Stimulated activated naive CD8-positive, alpha-beta T cell treated with anti-CD3 and anti-CD28 coated beads, Interleukin-15, Interleukin-2, amounts not matched to agents 100 U/mL and 50 U/mL, for 24 hours (primary cell): ENCODE data around the gene MAST2.
"Not testable (repeated sequence)": the region's sequence is repeated elsewhere in the genome, so short reads cannot be mapped to it uniquely, and the experiment has no call there.

Experiments used
- ATAC-seq: fragments of 150-1000 bp; cut with Tn5 transposase; one replicate; pipeline ENCODE4 v1.10.0; 2021
- DNase-seq: peaks from one replicate; pipeline ENCODE4 v3.0.0; 2021

Gene MAST2

GRCh38 chr1:46026531-46026930 lies 223.1 kb downstream of the MAST2 start:
- ATAC-seq (no peak), DNase-seq (no peak)

- DNase-seq (no peak), ATAC-seq (no peak)
Measured at GRCh38 chr1:46027788-46028573, 224.6 kb downstream of the MAST2 start.

GRCh38 chr1:46030074-46030870 lies 226.9 kb downstream of the MAST2 start:
- DNase-seq (no peak), ATAC-seq (no peak)

- DNase-seq = no peak
- no peak for ATAC-seq
Measured at GRCh38 chr1:46030876-46031660, 227.7 kb downstream of the MAST2 start.

GRCh38 chr1:46034601-46035516 lies 231.4 kb downstream of the MAST2 start:
- DNase-seq = no peak
- ATAC-seq = no peak

GRCh38 chr1:46036894-46037839 lies 233.8 kb downstream of the MAST2 start:
- DNase-seq (peak; percentile 88), ATAC-seq (peak; percentile 60)

GRCh38 chr1:46039571-46040052 lies 236.2 kb downstream of the MAST2 start:
- ATAC-seq (no peak), DNase-seq (no peak)

- DNase-seq = no peak
- ATAC-seq = no peak
Measured at GRCh38 chr1:46041551-46041950, 238.1 kb downstream of the MAST2 start.

GRCh38 chr1:46041974-46042373 lies 238.6 kb downstream of the MAST2 start:
- ATAC-seq (no peak), DNase-seq (no peak)

GRCh38 chr1:46043458-46044017 lies 240.1 kb downstream of the MAST2 start:
- ATAC-seq (peak; percentile 28), DNase-seq (no peak)

GRCh38 chr1:46044116-46044515 lies 240.7 kb downstream of the MAST2 start:
- DNase-seq (no peak), ATAC-seq (no peak)

- ATAC-seq (no peak), DNase-seq (no peak)
Measured at GRCh38 chr1:46053734-46054133, 250.3 kb downstream of the MAST2 start.

GRCh38 chr1:46056325-46056724 lies 252.9 kb downstream of the MAST2 start:
- ATAC-seq (no peak), DNase-seq (no peak)

GRCh38 chr1:46057215-46057614 lies 253.8 kb downstream of the MAST2 start:
- DNase-seq, ATAC-seq: not testable (repeated sequence)

- no peak for ATAC-seq
- no peak for DNase-seq
Measured at GRCh38 chr1:46057781-46058180, 254.4 kb downstream of the MAST2 start.

GRCh38 chr1:46058936-46059335 lies 255.5 kb downstream of the MAST2 start:
- DNase-seq = no peak
- no peak for ATAC-seq

- DNase-seq (no peak), ATAC-seq (no peak)
Measured at GRCh38 chr1:46061146-46061545, 257.7 kb downstream of the MAST2 start.

- ATAC-seq (no peak), DNase-seq (peak; percentile 52)
Measured at GRCh38 chr1:46062651-46063319, 259.4 kb downstream of the MAST2 start.

GRCh38 chr1:46064708-46065107 lies 261.3 kb downstream of the MAST2 start:
- DNase-seq (no peak), ATAC-seq (no peak)
